A549 (cell line): ENCODE data around the gene MYL1.

Experiments
- EP300 ChIP-seq, 2 experiments: fragments of >200 bp; sonication (Bioruptor Twin); formaldehyde crosslinking; IDR thresholded peaks; 2 replicates in 1 of 2; 3 replicates in 1 of 2; pipeline ENCODE4 v1.6.1; 2016 to 2017
- POLR2A ChIP-seq: IDR thresholded peaks from 2 replicates; pipeline ENCODE4 v1.6.1; 2012; ENCODE audit warnings: mild to moderate bottlenecking, low read length

- TF ChIP-seq POLR2A: no peak
- TF ChIP-seq EP300 (IDR thresholded peaks at IDR 0.05): no peak
Observed at GRCh38 chr2:210267698-210268097, 47.3 kb downstream of the MYL1 start.
